ENCODE measurements around the gene TMEM182. TPM values are rescaled to one million over a fixed set of nuclear protein-coding genes. Genes with fewer than 3 reads are reported as not detected.

TMEM182 gene
- total RNA-seq, 1 experiment from 2014 or later = 2.6 TPM

Other genes starting within 250 kb of the TMEM182 start
- gene SLC9A2, start 142.5 kb upstream of the TMEM182 start, total RNA-seq (2014; rRNA removed; shearing (Covaris generic)) = 0.43 and 0.83 TPM in 2 replicates

All from HT-29 (cell line).